ENCODE data around the gene MANEA. TPM values are rescaled to one million over a fixed set of nuclear protein-coding genes. Genes with fewer than 3 reads are reported as not detected.
"Not testable (repeated sequence)": the region's sequence is repeated elsewhere in the genome, so short reads cannot be mapped to it uniquely, and the experiment has no call there.

The MANEA gene
- total RNA-seq, 6 experiments from 2014 or later, result 8.0 to 14.3 (median 13.2) TPM

DNA sequence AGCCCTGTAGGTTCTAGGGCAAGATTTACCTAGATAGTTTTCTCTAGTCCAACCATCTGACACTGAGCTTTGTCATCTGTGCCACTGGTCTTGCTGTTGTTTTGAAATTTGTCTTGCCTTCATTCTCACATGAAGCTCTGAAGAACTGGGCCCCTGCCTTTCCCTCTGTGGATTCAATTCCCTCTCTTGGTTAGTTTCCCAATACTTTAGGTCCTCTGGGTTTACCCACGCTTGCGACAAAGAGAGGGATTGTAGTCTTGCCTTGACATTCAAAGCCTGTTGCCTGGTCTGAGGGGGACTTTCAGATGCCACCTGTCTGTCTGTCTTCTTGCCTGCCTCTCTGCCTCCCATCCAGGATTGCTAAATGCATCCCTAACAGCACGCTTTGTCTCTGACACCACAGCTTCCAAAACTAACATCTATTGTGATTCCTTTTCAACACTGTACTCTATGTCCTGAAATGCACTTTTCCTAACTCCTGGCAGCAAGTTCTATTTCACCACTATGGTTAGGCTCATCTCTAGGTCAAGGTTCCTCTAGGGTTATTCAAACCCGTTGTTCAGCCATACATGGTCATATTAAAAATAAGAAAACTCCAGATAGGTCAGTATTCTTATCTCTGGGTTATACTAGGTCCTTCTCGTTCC is 25.5 kb upstream of the MANEA start:
- Mint-ChIP-seq H3K36me3 (ENCODE audit: low read depth) (no peaks in the 10 kb centered on the region), H3K27me3 (ENCODE audit: insufficient read depth) (peaks cover 2% of the 10 kb centered on the region; the same call in 1 of the 2 replicates), H3K9me3 (peaks cover 8% of the 10 kb centered on the region), H3K4me3 (no peak overlapping the region), H3K4me1 (ENCODE audit: low read depth) (no peaks in the 10 kb centered on the region), H3K27ac (no peak overlapping the region)
- no peak for DNase-seq
- TF ChIP-seq, protein P1, sequence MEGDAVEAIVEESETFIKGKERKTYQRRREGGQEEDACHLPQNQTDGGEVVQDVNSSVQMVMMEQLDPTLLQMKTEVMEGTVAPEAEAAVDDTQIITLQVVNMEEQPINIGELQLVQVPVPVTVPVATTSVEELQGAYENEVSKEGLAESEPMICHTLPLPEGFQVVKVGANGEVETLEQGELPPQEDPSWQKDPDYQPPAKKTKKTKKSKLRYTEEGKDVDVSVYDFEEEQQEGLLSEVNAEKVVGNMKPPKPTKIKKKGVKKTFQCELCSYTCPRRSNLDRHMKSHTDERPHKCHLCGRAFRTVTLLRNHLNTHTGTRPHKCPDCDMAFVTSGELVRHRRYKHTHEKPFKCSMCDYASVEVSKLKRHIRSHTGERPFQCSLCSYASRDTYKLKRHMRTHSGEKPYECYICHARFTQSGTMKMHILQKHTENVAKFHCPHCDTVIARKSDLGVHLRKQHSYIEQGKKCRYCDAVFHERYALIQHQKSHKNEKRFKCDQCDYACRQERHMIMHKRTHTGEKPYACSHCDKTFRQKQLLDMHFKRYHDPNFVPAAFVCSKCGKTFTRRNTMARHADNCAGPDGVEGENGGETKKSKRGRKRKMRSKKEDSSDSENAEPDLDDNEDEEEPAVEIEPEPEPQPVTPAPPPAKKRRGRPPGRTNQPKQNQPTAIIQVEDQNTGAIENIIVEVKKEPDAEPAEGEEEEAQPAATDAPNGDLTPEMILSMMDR (IDR thresholded peaks at IDR 0.05), result no peak

- Mint-ChIP-seq H3K27ac (no peak overlapping the region), H3K4me1 (ENCODE audit: low read depth) (no peaks in the 10 kb centered on the region), H3K27me3 (ENCODE audit: insufficient read depth) (peaks cover 2% of the 10 kb centered on the region; the same call in 1 of the 2 replicates), H3K4me3 (no peak overlapping the region), H3K9me3 (peaks cover 4% of the 10 kb centered on the region), H3K36me3 (ENCODE audit: low read depth) (no peaks in the 10 kb centered on the region)
- DNase-seq, result no peak
- TF ChIP-seq, protein P1 (IDR thresholded peaks at IDR 0.05), result no peak
Observed at GRCh38 chr6:95553880-95554279, 23.5 kb upstream of the MANEA start.

GRCh38 chr6:95560956-95561355 is 16.4 kb upstream of the MANEA start:
- not testable (repeated sequence) for H3K4me3 Mint-ChIP-seq; DNase-seq; H3K27ac Mint-ChIP-seq; H3K27me3 Mint-ChIP-seq (ENCODE audit: insufficient read depth); H3K9me3 Mint-ChIP-seq; H3K36me3 Mint-ChIP-seq (ENCODE audit: low read depth); H3K4me1 Mint-ChIP-seq (ENCODE audit: low read depth)

GRCh38 chr6:95569560-95569959 is 7.8 kb upstream of the MANEA start:
- Mint-ChIP-seq H3K4me1 (ENCODE audit: low read depth) (no peaks in the 10 kb centered on the region), H3K27ac (no peak overlapping the region), H3K4me3 (no peak overlapping the region), H3K36me3 (ENCODE audit: low read depth) (no peaks in the 10 kb centered on the region), H3K27me3 (ENCODE audit: insufficient read depth) (no peaks in the 10 kb centered on the region), H3K9me3 (no peaks in the 10 kb centered on the region)
- DNase-seq, result no peak
- TF ChIP-seq, protein P1 (IDR thresholded peaks at IDR 0.05), result no peak

DNA sequence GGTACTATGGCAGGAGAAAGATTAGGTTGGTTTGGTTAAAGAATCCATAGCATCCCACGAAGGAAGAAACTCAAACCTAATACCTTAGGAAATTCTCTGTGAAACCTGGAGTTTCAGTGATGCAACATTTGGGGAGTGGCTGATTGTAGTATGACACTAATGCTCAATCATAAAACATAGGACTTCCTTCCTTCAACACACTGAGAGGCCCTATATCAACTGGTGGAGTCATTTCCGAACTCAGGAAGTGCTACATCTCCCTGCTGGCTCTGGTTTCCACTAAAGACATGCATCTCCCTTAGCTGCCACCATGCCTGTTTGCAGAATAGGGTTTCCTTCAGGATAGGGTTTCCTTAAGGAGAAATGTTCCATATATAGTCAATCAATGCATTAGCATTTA is 5.2 kb upstream of the MANEA start:
- Mint-ChIP-seq H3K36me3 (ENCODE audit: low read depth) (no peaks in the 10 kb centered on the region), H3K27me3 (ENCODE audit: insufficient read depth) (no peaks in the 10 kb centered on the region; the same call in 1 of the 2 replicates), H3K4me3 (no peak overlapping the region), H3K9me3 (no peaks in the 10 kb centered on the region), H3K27ac (no peak overlapping the region), H3K4me1 (ENCODE audit: low read depth) (peaks cover 12% of the 10 kb centered on the region)
- TF ChIP-seq, protein P1 (IDR thresholded peaks at IDR 0.05), result no peak
- no peak for DNase-seq

GRCh38 chr6:95574811-95575210 is 2.5 kb upstream of the MANEA start:
- Mint-ChIP-seq H3K27me3 (ENCODE audit: insufficient read depth) (no peaks in the 10 kb centered on the region; the same call in 1 of the 2 replicates), H3K9me3 (no peaks in the 10 kb centered on the region), H3K4me1 (ENCODE audit: low read depth) (peaks cover 32% of the 10 kb centered on the region), H3K4me3 (peak overlapping the region; percentile 98), H3K27ac (no peak overlapping the region), H3K36me3 (ENCODE audit: low read depth) (no peaks in the 10 kb centered on the region)
- TF ChIP-seq, protein P1 (IDR thresholded peaks at IDR 0.05), result no peak
- DNase-seq, result peak; percentile 4
